Activated naive CD8-positive, alpha-beta T cell treated with anti-CD3 and anti-CD28 coated beads for 36 hours (primary cell): ENCODE measurements around the gene SLX4IP. TPM values are rescaled to one million over a fixed set of nuclear protein-coding genes. Genes with fewer than 3 reads are reported as not detected.

ENCODE experiments used
- DNase-seq: peaks from one replicate; pipeline ENCODE4 v3.0.0; 2021
- H3K27ac Mint-ChIP-seq: one replicate; pipeline ENCODE4 v1.8.0; 2022; ENCODE audit warnings: mild to moderate bottlenecking, moderate library complexity, mixed read lengths
- H3K27me3 Mint-ChIP-seq: one replicate; pipeline ENCODE4 v1.8.0; 2022; ENCODE audit warnings: mild to moderate bottlenecking, mixed read lengths
- H3K36me3 Mint-ChIP-seq: one replicate; pipeline ENCODE4 v1.8.0; 2021; ENCODE audit warnings: mild to moderate bottlenecking, mixed read lengths
- H3K4me1 Mint-ChIP-seq: one replicate; pipeline ENCODE4 v1.8.0; 2021; ENCODE audit warnings: mixed read lengths
- H3K4me3 Mint-ChIP-seq: one replicate; pipeline ENCODE4 v1.8.0; 2022; ENCODE audit warnings: mild to moderate bottlenecking, moderate library complexity, mixed read lengths
- H3K9me3 Mint-ChIP-seq: one replicate; pipeline ENCODE4 v1.8.0; 2022; ENCODE audit warnings: mixed read lengths
- total RNA-seq, 2 experiments: library from RNA; stranded (reverse); gene quantifications; one replicate each; pipeline ENCODE4 v1.2.3, GENCODE V29; 2021

Gene SLX4IP
- total RNA-seq, 2 experiments from 2014 or later = 7.4 to 7.9 TPM

- no peak overlapping the region for H3K27ac Mint-ChIP-seq
- DNase-seq = no peak
- H3K4me3 Mint-ChIP-seq = no peak overlapping the region
- no peaks in the 10 kb centered on the region for H3K9me3 Mint-ChIP-seq
- H3K27me3 Mint-ChIP-seq = no peaks in the 10 kb centered on the region
- peaks cover 28% of the 10 kb centered on the region for H3K36me3 Mint-ChIP-seq
- no peaks in the 10 kb centered on the region for H3K4me1 Mint-ChIP-seq
Observed at GRCh38 chr20:10622657-10623418, 187.7 kb downstream of the SLX4IP start.

- H3K4me3 Mint-ChIP-seq = no peak overlapping the region
Observed at GRCh38 chr20:10625641-10626040, 190.5 kb downstream of the SLX4IP start.

GRCh38 chr20:10626896-10627295 lies 191.8 kb downstream of the SLX4IP start:
- H3K4me3 Mint-ChIP-seq = no peak overlapping the region
- no peaks in the 10 kb centered on the region for H3K4me1 Mint-ChIP-seq
- no peaks in the 10 kb centered on the region for H3K9me3 Mint-ChIP-seq
- no peak for DNase-seq
- no peaks in the 10 kb centered on the region for H3K27me3 Mint-ChIP-seq
- no peak overlapping the region for H3K27ac Mint-ChIP-seq
- H3K36me3 Mint-ChIP-seq = peaks cover 20% of the 10 kb centered on the region

More at GRCh38 chr20:10625641-10626040, 190.5 kb downstream of the SLX4IP start:
- no peaks in the 10 kb centered on the region for H3K27me3 Mint-ChIP-seq
- peaks cover 22% of the 10 kb centered on the region for H3K36me3 Mint-ChIP-seq
- H3K9me3 Mint-ChIP-seq = no peaks in the 10 kb centered on the region
- DNase-seq = no peak
- no peaks in the 10 kb centered on the region for H3K4me1 Mint-ChIP-seq
- no peak overlapping the region for H3K27ac Mint-ChIP-seq

GRCh38 chr20:10629946-10630650 lies 195.0 kb downstream of the SLX4IP start:
- peaks cover 2% of the 10 kb centered on the region for H3K36me3 Mint-ChIP-seq
- no peaks in the 10 kb centered on the region for H3K9me3 Mint-ChIP-seq
- no peak overlapping the region for H3K4me3 Mint-ChIP-seq
- H3K27ac Mint-ChIP-seq = no peak overlapping the region
- peaks cover 5% of the 10 kb centered on the region for H3K4me1 Mint-ChIP-seq
- no peak for DNase-seq
- H3K27me3 Mint-ChIP-seq = no peaks in the 10 kb centered on the region

GRCh38 chr20:10631126-10631525 lies 196.0 kb downstream of the SLX4IP start:
- DNase-seq = no peak
- Mint-ChIP-seq H3K27me3 (no peaks in the 10 kb centered on the region), H3K9me3 (no peaks in the 10 kb centered on the region), H3K27ac (no peak overlapping the region), H3K4me1 (peaks cover 5% of the 10 kb centered on the region), H3K4me3 (no peak overlapping the region), H3K36me3 (no peaks in the 10 kb centered on the region)

GRCh38 chr20:10632721-10633509 lies 197.8 kb downstream of the SLX4IP start:
- H3K36me3 Mint-ChIP-seq = no peaks in the 10 kb centered on the region
- peaks cover 5% of the 10 kb centered on the region for H3K4me1 Mint-ChIP-seq
- no peak overlapping the region for H3K27ac Mint-ChIP-seq

GRCh38 chr20:10633718-10634117 lies 198.6 kb downstream of the SLX4IP start:
- Mint-ChIP-seq H3K9me3 (no peaks in the 10 kb centered on the region), H3K36me3 (no peaks in the 10 kb centered on the region), H3K27me3 (no peaks in the 10 kb centered on the region), H3K4me1 (peaks cover 5% of the 10 kb centered on the region), H3K4me3 (no peak overlapping the region), H3K27ac (no peak overlapping the region)
- DNase-seq = no peak

More at GRCh38 chr20:10632721-10633509, 197.8 kb downstream of the SLX4IP start:
- Mint-ChIP-seq H3K9me3 (no peaks in the 10 kb centered on the region), H3K27me3 (no peaks in the 10 kb centered on the region), H3K4me3 (no peak overlapping the region)
- DNase-seq = no peak

- Mint-ChIP-seq H3K4me3 (no peak overlapping the region), H3K36me3 (no peaks in the 10 kb centered on the region), H3K4me1 (peaks cover 5% of the 10 kb centered on the region), H3K9me3 (no peaks in the 10 kb centered on the region), H3K27ac (no peak overlapping the region), H3K27me3 (no peaks in the 10 kb centered on the region)
- DNase-seq = no peak
Observed at GRCh38 chr20:10634211-10634610, 199.1 kb downstream of the SLX4IP start.

- Mint-ChIP-seq H3K9me3 (no peaks in the 10 kb centered on the region), H3K4me3 (no peak overlapping the region), H3K4me1 (peaks cover 5% of the 10 kb centered on the region), H3K36me3 (no peaks in the 10 kb centered on the region), H3K27ac (no peak overlapping the region), H3K27me3 (no peaks in the 10 kb centered on the region)
- DNase-seq = no peak
Observed at GRCh38 chr20:10634683-10635411, 199.7 kb downstream of the SLX4IP start.

GRCh38 chr20:10635476-10636208 lies 200.5 kb downstream of the SLX4IP start:
- Mint-ChIP-seq H3K9me3 (no peaks in the 10 kb centered on the region), H3K4me3 (no peak overlapping the region), H3K36me3 (no peaks in the 10 kb centered on the region), H3K27me3 (no peaks in the 10 kb centered on the region), H3K4me1 (peaks cover 5% of the 10 kb centered on the region), H3K27ac (no peak overlapping the region)
- no peak for DNase-seq

- DNase-seq = no peak
Observed at GRCh38 chr20:10636326-10636818, 201.3 kb downstream of the SLX4IP start.

GRCh38 chr20:10637031-10637559 lies 202.0 kb downstream of the SLX4IP start:
- Mint-ChIP-seq H3K4me1 (peaks cover 5% of the 10 kb centered on the region), H3K4me3 (no peak overlapping the region), H3K27ac (no peak overlapping the region), H3K9me3 (no peaks in the 10 kb centered on the region), H3K27me3 (no peaks in the 10 kb centered on the region), H3K36me3 (no peaks in the 10 kb centered on the region)
- DNase-seq = no peak

More at GRCh38 chr20:10636326-10636818, 201.3 kb downstream of the SLX4IP start:
- H3K27ac Mint-ChIP-seq = no peak overlapping the region
- no peaks in the 10 kb centered on the region for H3K36me3 Mint-ChIP-seq
- no peaks in the 10 kb centered on the region for H3K9me3 Mint-ChIP-seq
- no peaks in the 10 kb centered on the region for H3K27me3 Mint-ChIP-seq
- peaks cover 5% of the 10 kb centered on the region for H3K4me1 Mint-ChIP-seq
- H3K4me3 Mint-ChIP-seq = no peak overlapping the region

GRCh38 chr20:10637563-10637962 lies 202.5 kb downstream of the SLX4IP start:
- Mint-ChIP-seq H3K27me3 (no peaks in the 10 kb centered on the region), H3K9me3 (no peaks in the 10 kb centered on the region), H3K4me3 (no peak overlapping the region), H3K27ac (no peak overlapping the region), H3K4me1 (peaks cover 5% of the 10 kb centered on the region), H3K36me3 (no peaks in the 10 kb centered on the region)
- no peak for DNase-seq
